Pancreas (tissue), 10 donors: Measurements from ENCODE around the gene MYO1H. TPM values are rescaled to one million over a fixed set of nuclear protein-coding genes. Genes with fewer than 3 reads are reported as not detected.

Experiments used
- ATAC-seq, 4 donors: fragments of 200-7000 bp; cut with Tn5 transposase; one replicate each; pipeline versions ENCODE4 v1.8.0 to v1.9.1; 2020; ENCODE audit warnings: mild to moderate bottlenecking in 4 of 4, moderate library complexity in 4 of 4
- DNase-seq, 6 donors: peaks; one replicate each; pipeline ENCODE4 v3.0.0-alpha.2; 2020
- FAIRE-seq: peaks from 2 replicates; lab custom pipeline; 2012; peaks lifted over from hg19 to GRCh38; lab: Jason Lieb, UNC
- H3K27ac ChIP-seq, 4 donors: fragments of 200-600 bp; sonication (generic); 1 replicate in 3 of 4; 2 replicates in 1 of 4; pipeline versions ENCODE4 v1.5.0 to v1.8.0; 2020
- H3K27me3 ChIP-seq, 4 donors: fragments of 200-600 bp; one replicate each; pipeline ENCODE4 v1.8.0; 2021
- H3K36me3 ChIP-seq, 3 donors: fragments of 200-600 bp; sonication (generic) in 1 of 3; one replicate each; pipeline versions ENCODE4 v1.5.0 to v1.8.0; 2020 to 2021
- H3K4me1 ChIP-seq, 3 donors: fragments of 200-600 bp; one replicate each; pipeline ENCODE4 v1.8.0; 2021
- H3K4me3 ChIP-seq, 4 donors: fragments of 200-600 bp; sonication (generic) in 2 of 4; one replicate each; pipeline versions ENCODE4 v1.5.0 to v1.8.0; 2020 to 2021
- H3K9me3 ChIP-seq, 4 donors: fragments of 200-600 bp; one replicate each; pipeline ENCODE4 v1.8.0; 2021
- WGBS, 2 donors: extraction: QIAGEN DNeasy Blood & Tissue Kit; methylation state at CpG; one replicate each; pipeline ENCODE4 v1.1.7; 2013; 5-methylcytosine and 5-hydroxymethylcytosine counted together
- intact Hi-C, 3 donors: fragments of 100-400 bp; cut with DNase I; formaldehyde crosslinking; loops; one replicate each; pipeline versions ENCODE4 v1.11.1 to v1.14.2; 2022
- polyA plus RNA-seq, 2 donors: library from polyadenylated mRNA; stranded (reverse); fragments of 200-250 nt; gene quantifications; one replicate each; pipeline ENCODE4 v1.2.3, GENCODE V29; 2013
- total RNA-seq, 6 donors: library from RNA; stranded (reverse); fragmentation: NEBNext Ultra II Directional in 4 of 6; extraction: Animal tissue kit (Norgen Biotek cat#: 25700) in 4 of 6; gene quantifications; one replicate each; pipeline versions ENCODE4 v1.2.1 to v1.2.4, GENCODE V29; 2021 to 2023
- TF ChIP-seq, protein P1 (sequence below), 4 donors: fragments of 200-600 bp; sonication (generic) in 3 of 4; IDR thresholded peaks; one replicate each; pipeline versions ENCODE4 v1.5.0 to v1.8.0; 2021; ENCODE audit warnings: antibody characterized with exemption in 4 of 4
- donor health status: healthy with polysubstance abuse.
- donor health status: DM: no; HTN: no; CAD: no; lungs with moderate emphysema.
- donor health status: DM: no; HTN: no; CAD: no.
- donor health status: control.
- donor health status: control.
- donor health status: Bipolar disorder and iron deficiency.
- donor health status: DM: yes; HTN: yes; CAD: no.
- donor health status: DM: no; HTN: no; CAD: no.
- donor health status: DM: no; HTN: no; CAD: no.
- donor health status: DM: yes; HTN: yes; CAD: no.

MYO1H gene
- total and polyA plus RNA-seq, 8 donors = 0.07 TPM; not detected in 7

DNA sequence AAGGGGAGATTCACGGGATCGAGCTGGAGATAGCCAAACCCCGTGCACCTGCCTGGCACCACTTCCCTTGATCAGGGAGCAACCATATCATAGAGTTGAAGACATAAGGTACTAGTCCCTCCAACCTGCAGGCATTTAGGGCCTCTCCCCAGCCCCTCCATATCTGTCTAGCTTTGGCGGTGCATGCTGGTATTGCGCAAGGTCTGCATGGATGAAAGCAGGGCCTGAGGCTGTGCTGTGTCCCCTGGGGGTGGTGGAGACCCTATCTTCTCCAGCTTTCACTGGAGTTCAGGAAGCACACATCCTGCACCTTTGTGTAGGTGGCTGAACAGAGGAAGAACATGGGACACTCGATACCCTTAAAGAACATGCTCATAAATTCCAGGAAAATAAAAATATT is 82.5 kb downstream of the MYO1H start:
- TF ChIP-seq, protein P1, sequence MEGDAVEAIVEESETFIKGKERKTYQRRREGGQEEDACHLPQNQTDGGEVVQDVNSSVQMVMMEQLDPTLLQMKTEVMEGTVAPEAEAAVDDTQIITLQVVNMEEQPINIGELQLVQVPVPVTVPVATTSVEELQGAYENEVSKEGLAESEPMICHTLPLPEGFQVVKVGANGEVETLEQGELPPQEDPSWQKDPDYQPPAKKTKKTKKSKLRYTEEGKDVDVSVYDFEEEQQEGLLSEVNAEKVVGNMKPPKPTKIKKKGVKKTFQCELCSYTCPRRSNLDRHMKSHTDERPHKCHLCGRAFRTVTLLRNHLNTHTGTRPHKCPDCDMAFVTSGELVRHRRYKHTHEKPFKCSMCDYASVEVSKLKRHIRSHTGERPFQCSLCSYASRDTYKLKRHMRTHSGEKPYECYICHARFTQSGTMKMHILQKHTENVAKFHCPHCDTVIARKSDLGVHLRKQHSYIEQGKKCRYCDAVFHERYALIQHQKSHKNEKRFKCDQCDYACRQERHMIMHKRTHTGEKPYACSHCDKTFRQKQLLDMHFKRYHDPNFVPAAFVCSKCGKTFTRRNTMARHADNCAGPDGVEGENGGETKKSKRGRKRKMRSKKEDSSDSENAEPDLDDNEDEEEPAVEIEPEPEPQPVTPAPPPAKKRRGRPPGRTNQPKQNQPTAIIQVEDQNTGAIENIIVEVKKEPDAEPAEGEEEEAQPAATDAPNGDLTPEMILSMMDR (IDR thresholded peaks at IDR 0.05) = no peak
- no peak for ATAC-seq

DNA sequence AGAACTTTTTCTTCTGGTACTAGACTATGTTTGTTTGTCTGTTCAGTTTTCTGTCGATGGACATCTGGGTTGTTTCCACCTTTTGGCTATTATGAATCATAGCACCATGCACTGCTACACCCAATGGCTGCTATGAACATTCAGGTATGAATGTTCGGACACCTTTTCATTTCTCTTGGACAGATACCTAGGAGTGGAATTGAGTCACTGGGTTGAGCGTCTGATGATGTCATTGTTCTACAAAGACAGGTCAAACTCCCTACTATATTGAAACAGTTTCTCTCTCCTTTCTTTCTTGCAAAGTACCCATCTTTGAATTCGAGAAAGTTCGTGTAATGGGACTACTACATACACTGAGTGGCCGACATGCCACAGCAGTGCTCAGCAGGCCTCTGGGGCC is 84.7 kb downstream of the MYO1H start:
- FAIRE-seq (no peak), DNase-seq (no peak), ATAC-seq (no peak)
- Histone ChIP-seq H3K27ac (no peak overlapping the region), H3K27me3 (no peaks in the 10 kb centered on the region), H3K9me3 (no peaks in the 10 kb centered on the region), H3K4me3 (no peak overlapping the region), H3K4me1 (no peaks in the 10 kb centered on the region), H3K36me3 (no peaks in the 10 kb centered on the region)
- intact Hi-C loops = loop anchor here in 1 of 3 donors (10.0 kb wide), 1 partner anchor 342 kb away; no protein-coding TSS in a partner anchor
- WGBS, 2 donors = 33 to 42% methylated on average over 6 of the region's 6 CpGs
- TF ChIP-seq, protein P1 (IDR thresholded peaks at IDR 0.05) = no peak

More for the DNA sequence above, 82.5 kb downstream of the MYO1H start:
- Histone ChIP-seq H3K36me3 (no peaks in the 10 kb centered on the region), H3K9me3 (no peaks in the 10 kb centered on the region), H3K27ac (no peak overlapping the region), H3K4me1 (no peaks in the 10 kb centered on the region), H3K27me3 (no peaks in the 10 kb centered on the region), H3K4me3 (no peak overlapping the region)
- 78 to 85% methylated on average over 6 of the region's 6 CpGs for WGBS, 2 donors
- DNase-seq = no peak
- intact Hi-C loops = loop anchor here in 1 of 3 donors (10.0 kb wide), 1 partner anchor 345 kb away; no protein-coding TSS in a partner anchor
- no peak for FAIRE-seq

DNA sequence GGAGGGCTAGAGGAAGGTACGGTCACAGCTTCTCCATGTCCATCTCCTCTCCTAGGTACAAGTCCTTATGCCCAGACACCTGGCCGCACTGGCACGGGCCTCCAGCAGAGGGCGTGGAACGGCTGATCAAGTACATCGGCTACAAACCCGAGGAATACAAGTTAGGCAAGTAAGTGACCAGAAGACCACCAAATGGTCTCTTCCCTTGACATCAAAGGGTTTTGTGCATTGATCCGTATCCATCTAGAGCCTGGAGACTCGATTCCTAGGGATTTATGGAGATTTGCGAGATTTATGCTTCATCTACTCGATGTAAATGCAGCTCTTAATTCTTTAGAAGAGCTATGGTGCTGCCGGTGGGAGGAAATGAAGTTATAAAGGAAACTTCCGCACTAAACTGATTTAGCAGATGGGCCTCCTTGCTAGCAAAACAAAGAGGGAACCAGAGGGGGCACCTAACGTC is 85.2 kb downstream of the MYO1H start:
- FAIRE-seq = no peak

DNA sequence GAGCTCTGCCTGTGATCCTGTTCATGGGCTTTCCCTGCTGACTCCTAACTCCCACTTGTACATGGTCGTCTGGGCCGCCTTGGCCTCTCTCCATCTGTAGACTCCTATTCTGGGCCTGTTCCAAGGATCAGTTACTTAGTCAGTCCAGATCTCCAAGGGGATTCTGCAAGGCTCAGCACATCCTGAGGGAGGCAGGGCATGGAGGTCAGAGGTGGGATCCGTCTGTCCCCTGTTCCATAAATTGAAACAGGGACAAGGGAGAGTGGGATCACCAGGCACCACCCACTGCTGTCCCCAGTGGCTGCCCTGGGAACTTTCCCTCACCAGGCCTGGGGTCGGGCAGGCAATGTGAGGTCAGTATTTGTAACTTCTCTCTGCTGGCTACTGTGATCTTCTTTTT is 85.9 kb downstream of the MYO1H start:
- Histone ChIP-seq H3K9me3 (no peaks in the 10 kb centered on the region), H3K36me3 (no peaks in the 10 kb centered on the region), H3K27ac (no peak overlapping the region), H3K27me3 (no peaks in the 10 kb centered on the region), H3K4me1 (no peaks in the 10 kb centered on the region), H3K4me3 (no peak overlapping the region)
- 77 to 79% methylated on average over 4 of the region's 4 CpGs for WGBS, 2 donors
- peak in 3 of 4 donors; percentile 43 to 68 (median 61) for ATAC-seq
- no peak for DNase-seq
- intact Hi-C loops = loop anchor here in 1 of 3 donors (10.0 kb wide), 1 partner anchor 341 kb away; no protein-coding TSS in a partner anchor
- TF ChIP-seq, protein P1 (IDR thresholded peaks at IDR 0.05) = peak in 1 of 4 donors; percentile 10
- FAIRE-seq = no peak

More for the DNA sequence above, 85.2 kb downstream of the MYO1H start:
- peak; percentile 70 to 92 (median 88) for ATAC-seq
- DNase-seq = peak; percentile 69 to 95 (median 84)
- Histone ChIP-seq H3K27me3 (no peaks in the 10 kb centered on the region), H3K9me3 (no peaks in the 10 kb centered on the region), H3K36me3 (no peaks in the 10 kb centered on the region), H3K27ac (no peak overlapping the region), H3K4me3 (no peak overlapping the region), H3K4me1 (no peaks in the 10 kb centered on the region)
- intact Hi-C loops = loop anchor here in 1 of 3 donors (10.0 kb wide), 1 partner anchor 342 kb away; no protein-coding TSS in a partner anchor
- TF ChIP-seq, protein P1 (IDR thresholded peaks at IDR 0.05) = peak; percentile 63 to 80 (median 73)
- WGBS, 2 donors = 20 to 22% methylated on average over 14 of the region's 14 CpGs

DNA sequence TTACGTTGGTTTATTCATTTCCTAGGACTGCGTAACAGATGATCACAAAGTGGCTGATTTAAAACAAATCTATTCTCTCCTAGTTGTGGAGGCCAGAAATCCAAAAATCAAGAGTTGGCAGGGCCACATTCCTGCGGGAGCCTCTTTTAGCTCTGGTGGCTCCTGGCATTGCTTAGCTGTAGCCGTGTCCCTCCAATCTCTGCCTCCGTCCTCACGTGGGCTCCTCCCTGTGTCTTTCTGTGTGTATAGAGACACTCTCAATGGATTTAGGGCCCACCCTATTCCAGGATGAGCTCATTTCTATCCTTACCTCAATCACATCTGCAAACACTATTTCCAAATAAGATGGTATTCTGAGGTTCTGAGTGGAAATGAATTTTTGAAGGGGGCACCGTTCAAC is 86.9 kb downstream of the MYO1H start:
- intact Hi-C loops = loop anchor here in 1 of 3 donors (10.0 kb wide), 1 partner anchor 340 kb away; no protein-coding TSS in a partner anchor
- no peak overlapping the region for H3K27ac ChIP-seq
- H3K4me3 ChIP-seq = no peak overlapping the region
- H3K9me3 ChIP-seq = no peaks in the 10 kb centered on the region
- H3K4me1 ChIP-seq = no peaks in the 10 kb centered on the region
- TF ChIP-seq, protein P1 (IDR thresholded peaks at IDR 0.05) = no peak
- H3K36me3 ChIP-seq = no peaks in the 10 kb centered on the region
- DNase-seq (no peak), ATAC-seq (no peak), FAIRE-seq (no peak)
- H3K27me3 ChIP-seq = no peaks in the 10 kb centered on the region
- 73 to 80% methylated on average over 7 of the region's 7 CpGs for WGBS, 2 donors
